ENCODE results near the gene RFLNA. TPM values are rescaled to one million over a fixed set of nuclear protein-coding genes. Genes with fewer than 3 reads are reported as not detected.

Gene RFLNA
- total RNA-seq, 1 donor from 2014 or later, result 1.4 TPM

GRCh38 chr12:124326871-124327270, 32.0 kb downstream of the RFLNA start:
- no peak overlapping the region for H3K27ac ChIP-seq
- peaks cover 6% of the 10 kb centered on the region for H3K36me3 ChIP-seq
- no peaks in the 10 kb centered on the region for H3K79me2 ChIP-seq (ENCODE audit: low read depth)
- H2AFZ ChIP-seq (replicated peaks), result no peak overlapping the region
- H3K4me2 ChIP-seq, result no peak overlapping the region
- Mint-ChIP-seq H3K4me1 (peaks cover 33% of the 10 kb centered on the region), H3K27ac (no peak overlapping the region), H3K27me3 (ENCODE audit: insufficient read depth, low read depth) (peaks cover 18% of the 10 kb centered on the region), H3K36me3 (peaks cover 22% of the 10 kb centered on the region), H3K4me3 (no peak overlapping the region), H3K9me3 (peaks cover 19% of the 10 kb centered on the region)
- peaks cover 9% of the 10 kb centered on the region for H3K9me3 ChIP-seq (ENCODE audit: low read depth)
- no peaks in the 10 kb centered on the region for H3K27me3 ChIP-seq
- peaks cover 5% of the 10 kb centered on the region for H4K20me1 ChIP-seq (ENCODE audit: low read depth)
- no peak overlapping the region for H3K9ac ChIP-seq
- peaks cover 5% of the 10 kb centered on the region for H3K4me1 ChIP-seq
- H3F3A ChIP-seq (ENCODE audit: low read depth), result peaks cover 10% of the 10 kb centered on the region
- no peak for TF ChIP-seq EZH2 (IDR thresholded peaks at IDR 0.05)
- TF ChIP-seq EZH2phosphoT487 (IDR thresholded peaks at IDR 0.05), result no peak
- no peak for TF ChIP-seq CTCF (IDR thresholded peaks at IDR 0.05)
- no peak for DNase-seq (ENCODE audit: low spot score)
- no peak overlapping the region for H3K4me3 ChIP-seq

GRCh38 chr12:124327362-124328043, 32.6 kb downstream of the RFLNA start:
- H3K9ac ChIP-seq, result no peak overlapping the region
- H3K36me3 Mint-ChIP-seq, result peaks cover 20% of the 10 kb centered on the region
- no peak overlapping the region for H3K27ac ChIP-seq
- peaks cover 19% of the 10 kb centered on the region for H3K9me3 Mint-ChIP-seq
- H4K20me1 ChIP-seq (ENCODE audit: low read depth), result peaks cover 5% of the 10 kb centered on the region
- H3K27me3 ChIP-seq, result no peaks in the 10 kb centered on the region
- TF ChIP-seq EZH2 (IDR thresholded peaks at IDR 0.05), result no peak
- no peak for TF ChIP-seq CTCF (IDR thresholded peaks at IDR 0.05)
- TF ChIP-seq EZH2phosphoT487 (IDR thresholded peaks at IDR 0.05), result no peak
- no peak overlapping the region for H3K27ac Mint-ChIP-seq
- H3K4me2 ChIP-seq, result no peak overlapping the region
- no peak overlapping the region for H3K4me3 ChIP-seq
- H2AFZ ChIP-seq (replicated peaks), result no peak overlapping the region
- DNase-seq (ENCODE audit: low spot score), result no peak
- H3K79me2 ChIP-seq (ENCODE audit: low read depth), result no peaks in the 10 kb centered on the region
- H3K27me3 Mint-ChIP-seq (ENCODE audit: insufficient read depth, low read depth), result peaks cover 18% of the 10 kb centered on the region
- peaks cover 33% of the 10 kb centered on the region for H3K4me1 Mint-ChIP-seq
- H3K36me3 ChIP-seq, result peaks cover 6% of the 10 kb centered on the region
- peaks cover 10% of the 10 kb centered on the region for H3F3A ChIP-seq (ENCODE audit: low read depth)
- peaks cover 5% of the 10 kb centered on the region for H3K4me1 ChIP-seq
- peaks cover 9% of the 10 kb centered on the region for H3K9me3 ChIP-seq (ENCODE audit: low read depth)
- no peak overlapping the region for H3K4me3 Mint-ChIP-seq

GRCh38 chr12:124328116-124328515, 33.2 kb downstream of the RFLNA start:
- Mint-ChIP-seq H3K9me3 (peaks cover 19% of the 10 kb centered on the region), H3K27ac (peak overlapping the region; percentile 69), H3K4me1 (peaks cover 33% of the 10 kb centered on the region), H3K27me3 (ENCODE audit: insufficient read depth, low read depth) (peaks cover 18% of the 10 kb centered on the region), H3K4me3 (peak overlapping the region; percentile 43), H3K36me3 (peaks cover 19% of the 10 kb centered on the region)
- Histone ChIP-seq H3K4me2 (no peak overlapping the region), H3K27me3 (no peaks in the 10 kb centered on the region), H3K9me3 (ENCODE audit: low read depth) (peaks cover 9% of the 10 kb centered on the region), H3K36me3 (peaks cover 6% of the 10 kb centered on the region), H3F3A (ENCODE audit: low read depth) (peaks cover 10% of the 10 kb centered on the region), H3K4me3 (no peak overlapping the region), H3K27ac (no peak overlapping the region), H2AFZ (replicated peaks) (no peak overlapping the region), H3K9ac (no peak overlapping the region), H3K79me2 (ENCODE audit: low read depth) (no peaks in the 10 kb centered on the region), H3K4me1 (peaks cover 5% of the 10 kb centered on the region), H4K20me1 (ENCODE audit: low read depth) (peaks cover 5% of the 10 kb centered on the region)
- TF ChIP-seq EZH2 (IDR thresholded peaks at IDR 0.05) (no peak), EZH2phosphoT487 (IDR thresholded peaks at IDR 0.05) (no peak), CTCF (IDR thresholded peaks at IDR 0.05) (no peak)
- no peak for DNase-seq (ENCODE audit: low spot score)
